ENCODE data around the gene EPC1.

EPC1 gene

GRCh38 chr10:32337350-32337749 is 9.6 kb downstream of the EPC1 start:
- DNase-seq (ENCODE audit: low read depth, low spot score): no peak

- DNase-seq (ENCODE audit: low read depth, low spot score): no peak
These were observed 13.1 kb downstream of the EPC1 start for GRCh38 chr10:32333849-32334248.

GRCh38 chr10:32332299-32332750 is 14.6 kb downstream of the EPC1 start:
- no peak for DNase-seq (ENCODE audit: low read depth, low spot score)

GRCh38 chr10:32331606-32332005 is 15.4 kb downstream of the EPC1 start:
- DNase-seq (ENCODE audit: low read depth, low spot score): no peak

- DNase-seq (ENCODE audit: low read depth, low spot score): no peak
These were observed 16.7 kb downstream of the EPC1 start for GRCh38 chr10:32330214-32330613.

GRCh38 chr10:32329061-32329460 is 17.9 kb downstream of the EPC1 start:
- DNase-seq (ENCODE audit: low read depth, low spot score): no peak

GRCh38 chr10:32328499-32328898 is 18.5 kb downstream of the EPC1 start:
- no peak for DNase-seq (ENCODE audit: low read depth, low spot score)

GRCh38 chr10:32327364-32327691 is 19.6 kb downstream of the EPC1 start:
- no peak for DNase-seq (ENCODE audit: low read depth, low spot score)

- no peak for DNase-seq (ENCODE audit: low read depth, low spot score)
These were observed 20.1 kb downstream of the EPC1 start for GRCh38 chr10:32326680-32327363.

- DNase-seq (ENCODE audit: low read depth, low spot score): no peak
These were observed 20.8 kb downstream of the EPC1 start for GRCh38 chr10:32326119-32326518.

GRCh38 chr10:32323051-32323450 is 23.9 kb downstream of the EPC1 start:
- DNase-seq (ENCODE audit: low read depth, low spot score): no peak

- DNase-seq (ENCODE audit: low read depth, low spot score): no peak
These were observed 25.8 kb downstream of the EPC1 start for GRCh38 chr10:32321016-32321631.

GRCh38 chr10:32318476-32318896 is 28.5 kb downstream of the EPC1 start:
- no peak for DNase-seq (ENCODE audit: low read depth, low spot score)

GRCh38 chr10:32317795-32318357 is 29.1 kb downstream of the EPC1 start:
- DNase-seq (ENCODE audit: low read depth, low spot score): no peak

GRCh38 chr10:32315424-32315823 is 31.5 kb downstream of the EPC1 start:
- no peak for DNase-seq (ENCODE audit: low read depth, low spot score)

- DNase-seq (ENCODE audit: low read depth, low spot score): no peak
These were observed 32.4 kb downstream of the EPC1 start for GRCh38 chr10:32314588-32314987.

- DNase-seq (ENCODE audit: low read depth, low spot score): no peak
These were observed 38.8 kb downstream of the EPC1 start for GRCh38 chr10:32308027-32308603.

- DNase-seq (ENCODE audit: low read depth, low spot score): no peak
These were observed 39.3 kb downstream of the EPC1 start for GRCh38 chr10:32307609-32308008.

GRCh38 chr10:32299354-32299980 is 47.5 kb downstream of the EPC1 start:
- DNase-seq (ENCODE audit: low read depth, low spot score): no peak

GRCh38 chr10:32298075-32298812 is 48.7 kb downstream of the EPC1 start:
- peak; percentile 47 for DNase-seq (ENCODE audit: low read depth, low spot score)

GRCh38 chr10:32295027-32295426 is 51.9 kb downstream of the EPC1 start:
- no peak for DNase-seq (ENCODE audit: low read depth, low spot score)

- DNase-seq (ENCODE audit: low read depth, low spot score): no peak
These were observed 53.4 kb downstream of the EPC1 start for GRCh38 chr10:32293581-32293980.

Measured in astrocyte of the hippocampus (primary cell).